ENCODE measurements around the gene NFE2L1. TPM values are rescaled to one million over a fixed set of nuclear protein-coding genes. Genes with fewer than 3 reads are reported as not detected.
A peak's percentile ranks its signal among the peaks of the same experiment; 100 is the strongest.

NFE2L1 gene
- total RNA-seq, 1 donor: 165 TPM

DNA sequence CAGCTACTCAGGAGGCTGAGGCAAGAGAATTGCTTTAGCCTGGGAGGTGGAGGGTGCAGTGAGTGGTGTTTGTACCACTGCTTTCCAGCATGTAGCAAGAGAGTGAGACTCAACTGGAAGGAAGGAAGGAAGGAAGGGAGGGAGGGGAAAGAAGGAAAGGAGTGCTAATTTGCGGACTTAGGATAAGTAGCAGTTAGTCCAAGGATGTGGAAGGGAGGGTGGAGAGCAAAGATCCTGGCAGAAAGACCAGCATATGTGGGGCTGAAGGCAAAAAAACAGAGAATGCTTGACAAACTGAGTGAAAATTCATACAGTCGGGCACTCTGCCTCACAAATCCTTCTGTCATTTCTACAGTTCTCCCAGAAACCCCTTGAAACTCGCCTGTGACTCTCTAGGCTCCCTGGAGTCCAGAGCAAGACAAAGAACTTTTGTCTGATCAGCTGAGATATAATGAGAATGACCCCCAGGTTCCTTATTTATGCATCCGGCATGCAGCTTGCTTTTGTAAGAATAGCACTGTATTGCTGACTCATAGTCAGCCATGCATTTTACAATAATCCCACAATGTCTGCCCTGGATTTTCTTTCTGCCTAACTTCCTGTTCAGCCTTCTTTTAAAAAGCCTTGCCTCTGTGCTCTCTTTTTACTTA, 45.8 kb upstream of the NFE2L1 start:
- Histone ChIP-seq H3K4me3 (ENCODE audit: insufficient read depth, low read length) (no peak overlapping the region), H2AFZ (ENCODE audit: low read length) (peak overlapping the region; percentile 99), H3K79me2 (ENCODE audit: insufficient read depth, low read length) (no peaks in the 10 kb centered on the region), H3K9me3 (ENCODE audit: low read depth, low read length) (no peaks in the 10 kb centered on the region), H3K4me2 (ENCODE audit: insufficient read depth, low read length) (peak overlapping the region; percentile 63), H3K36me3 (ENCODE audit: insufficient read depth, low read length) (no peaks in the 10 kb centered on the region), H3K27me3 (ENCODE audit: insufficient read depth, low read length) (no peaks in the 10 kb centered on the region), H3K27ac (ENCODE audit: low read depth, low read length) (peak overlapping the region; percentile 83), H4K20me1 (ENCODE audit: insufficient read depth, low read length) (no peaks in the 10 kb centered on the region), H3K4me1 (ENCODE audit: insufficient read depth, low read length) (peaks cover 24% of the 10 kb centered on the region)
- TF ChIP-seq, protein P1, sequence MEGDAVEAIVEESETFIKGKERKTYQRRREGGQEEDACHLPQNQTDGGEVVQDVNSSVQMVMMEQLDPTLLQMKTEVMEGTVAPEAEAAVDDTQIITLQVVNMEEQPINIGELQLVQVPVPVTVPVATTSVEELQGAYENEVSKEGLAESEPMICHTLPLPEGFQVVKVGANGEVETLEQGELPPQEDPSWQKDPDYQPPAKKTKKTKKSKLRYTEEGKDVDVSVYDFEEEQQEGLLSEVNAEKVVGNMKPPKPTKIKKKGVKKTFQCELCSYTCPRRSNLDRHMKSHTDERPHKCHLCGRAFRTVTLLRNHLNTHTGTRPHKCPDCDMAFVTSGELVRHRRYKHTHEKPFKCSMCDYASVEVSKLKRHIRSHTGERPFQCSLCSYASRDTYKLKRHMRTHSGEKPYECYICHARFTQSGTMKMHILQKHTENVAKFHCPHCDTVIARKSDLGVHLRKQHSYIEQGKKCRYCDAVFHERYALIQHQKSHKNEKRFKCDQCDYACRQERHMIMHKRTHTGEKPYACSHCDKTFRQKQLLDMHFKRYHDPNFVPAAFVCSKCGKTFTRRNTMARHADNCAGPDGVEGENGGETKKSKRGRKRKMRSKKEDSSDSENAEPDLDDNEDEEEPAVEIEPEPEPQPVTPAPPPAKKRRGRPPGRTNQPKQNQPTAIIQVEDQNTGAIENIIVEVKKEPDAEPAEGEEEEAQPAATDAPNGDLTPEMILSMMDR (IDR thresholded peaks at IDR 0.05; ENCODE audit: extremely low read depth, low read depth, low read length): no peak
- DNase-seq (ENCODE audit: insufficient read length, low spot score, missing footprints): peak; percentile 92

DNA sequence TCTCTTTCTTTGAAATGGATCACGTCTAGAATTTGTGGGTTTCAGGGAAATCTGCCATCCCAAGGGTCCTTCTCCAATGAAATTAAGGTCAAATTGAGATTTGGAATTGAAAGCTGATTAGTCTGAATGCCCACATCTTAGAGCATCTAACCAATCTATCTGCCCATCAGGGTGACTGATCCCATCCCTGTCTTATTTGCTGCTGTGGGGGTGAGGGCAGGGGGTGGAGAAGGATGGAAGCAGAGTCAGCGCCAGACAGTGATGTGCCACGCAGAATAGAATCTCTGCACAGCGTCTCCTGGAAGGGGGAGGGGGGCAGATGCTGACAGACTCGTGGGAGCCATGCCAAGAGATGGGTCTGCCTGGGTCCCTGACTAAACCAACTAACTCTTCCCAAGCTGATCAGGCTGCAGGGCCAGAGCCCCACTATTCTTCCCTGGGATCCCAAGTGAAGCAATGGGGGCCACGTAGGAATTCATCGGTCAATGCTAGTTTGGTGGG, 45.2 kb upstream of the NFE2L1 start:
- Histone ChIP-seq H4K20me1 (ENCODE audit: insufficient read depth, low read length) (no peaks in the 10 kb centered on the region), H3K4me1 (ENCODE audit: insufficient read depth, low read length) (peaks cover 24% of the 10 kb centered on the region), H3K4me2 (ENCODE audit: insufficient read depth, low read length) (peak overlapping the region; percentile 63), H3K27me3 (ENCODE audit: insufficient read depth, low read length) (no peaks in the 10 kb centered on the region), H2AFZ (ENCODE audit: low read length) (peak overlapping the region; percentile 99), H3K36me3 (ENCODE audit: insufficient read depth, low read length) (no peaks in the 10 kb centered on the region), H3K79me2 (ENCODE audit: insufficient read depth, low read length) (no peaks in the 10 kb centered on the region), H3K4me3 (ENCODE audit: insufficient read depth, low read length) (no peak overlapping the region), H3K9me3 (ENCODE audit: low read depth, low read length) (no peaks in the 10 kb centered on the region), H3K27ac (ENCODE audit: low read depth, low read length) (peak overlapping the region; percentile 83)
- TF ChIP-seq, protein P1 (IDR thresholded peaks at IDR 0.05; ENCODE audit: extremely low read depth, low read depth, low read length): no peak
- no peak for DNase-seq (ENCODE audit: insufficient read length, low spot score, missing footprints)

DNA sequence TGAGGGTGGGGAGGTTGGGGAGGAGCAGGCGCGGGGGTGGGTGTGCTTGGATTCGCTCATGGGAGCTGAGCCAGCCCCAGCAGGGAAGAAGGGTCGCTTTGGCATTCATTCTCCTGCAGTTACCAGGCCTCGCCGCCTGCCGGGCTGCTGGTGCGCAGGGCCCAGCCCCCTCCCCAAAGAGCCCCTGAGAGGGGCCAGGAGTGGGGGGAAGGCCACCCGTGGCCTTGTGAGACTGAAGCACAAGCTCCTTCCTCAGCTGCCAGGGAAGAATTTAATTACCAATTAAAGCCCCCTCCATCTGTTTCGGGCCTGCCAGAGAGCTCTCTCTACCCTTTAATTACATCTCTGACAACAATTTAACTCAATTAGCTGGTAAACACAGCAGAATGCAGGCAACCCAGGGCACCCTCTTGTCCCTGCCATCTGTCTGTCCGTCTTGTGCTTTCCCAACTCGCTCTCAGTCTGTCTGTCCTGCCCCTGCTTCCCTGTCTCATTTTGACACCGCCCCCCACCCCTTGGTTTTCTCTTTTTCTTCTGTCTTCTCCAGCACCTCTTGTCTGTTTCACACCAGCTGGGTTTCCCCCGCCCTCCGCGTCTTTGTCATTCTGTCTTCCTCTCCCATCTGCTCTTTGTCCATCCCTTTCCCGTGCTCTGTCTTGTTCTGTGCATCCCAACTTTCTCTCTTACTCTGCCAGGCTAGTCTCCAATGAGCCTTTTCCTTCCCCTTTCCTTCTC, 44.6 kb upstream of the NFE2L1 start:
- Histone ChIP-seq H3K9me3 (ENCODE audit: low read depth, low read length) (no peaks in the 10 kb centered on the region), H3K27me3 (ENCODE audit: insufficient read depth, low read length) (no peaks in the 10 kb centered on the region), H3K4me2 (ENCODE audit: insufficient read depth, low read length) (no peak overlapping the region), H2AFZ (ENCODE audit: low read length) (no peak overlapping the region), H4K20me1 (ENCODE audit: insufficient read depth, low read length) (no peaks in the 10 kb centered on the region), H3K27ac (ENCODE audit: low read depth, low read length) (no peak overlapping the region), H3K4me1 (ENCODE audit: insufficient read depth, low read length) (peaks cover 24% of the 10 kb centered on the region), H3K4me3 (ENCODE audit: insufficient read depth, low read length) (no peak overlapping the region), H3K36me3 (ENCODE audit: insufficient read depth, low read length) (no peaks in the 10 kb centered on the region), H3K79me2 (ENCODE audit: insufficient read depth, low read length) (no peaks in the 10 kb centered on the region)
- DNase-seq (ENCODE audit: insufficient read length, low spot score, missing footprints): no peak
- TF ChIP-seq, protein P1 (IDR thresholded peaks at IDR 0.05; ENCODE audit: extremely low read depth, low read depth, low read length): no peak

DNA sequence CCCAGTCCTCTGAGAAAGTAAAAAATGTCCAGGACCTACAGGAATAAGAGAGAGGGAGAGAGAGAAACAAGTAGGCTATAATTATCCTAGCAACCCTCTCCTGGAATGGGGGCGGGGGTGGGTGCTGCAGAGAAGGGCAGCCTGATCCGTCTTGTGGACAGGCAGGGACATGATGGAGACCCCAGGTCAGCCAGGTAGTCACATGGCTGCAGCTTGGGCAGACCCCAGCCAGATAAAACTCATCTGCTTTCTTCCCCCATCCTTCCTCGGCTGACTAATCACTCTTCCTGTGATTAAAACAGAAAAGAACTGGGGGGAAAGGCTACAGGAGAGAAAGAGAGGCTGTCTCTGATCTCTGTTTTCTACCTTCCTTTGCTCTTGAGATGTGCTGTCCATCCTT, 43.2 kb upstream of the NFE2L1 start:
- Histone ChIP-seq H3K27me3 (ENCODE audit: insufficient read depth, low read length) (no peaks in the 10 kb centered on the region), H3K4me3 (ENCODE audit: insufficient read depth, low read length) (no peak overlapping the region), H3K4me2 (ENCODE audit: insufficient read depth, low read length) (peak overlapping the region; percentile 5), H2AFZ (ENCODE audit: low read length) (peak overlapping the region; percentile 63), H3K4me1 (ENCODE audit: insufficient read depth, low read length) (peaks cover 20% of the 10 kb centered on the region), H3K9me3 (ENCODE audit: low read depth, low read length) (no peaks in the 10 kb centered on the region), H3K79me2 (ENCODE audit: insufficient read depth, low read length) (no peaks in the 10 kb centered on the region), H4K20me1 (ENCODE audit: insufficient read depth, low read length) (no peaks in the 10 kb centered on the region), H3K27ac (ENCODE audit: low read depth, low read length) (no peak overlapping the region), H3K36me3 (ENCODE audit: insufficient read depth, low read length) (no peaks in the 10 kb centered on the region)
- DNase-seq (ENCODE audit: insufficient read length, low spot score, missing footprints): no peak
- TF ChIP-seq, protein P1 (IDR thresholded peaks at IDR 0.05; ENCODE audit: extremely low read depth, low read depth, low read length): no peak
